Prostate gland (tissue), 2 donors: ENCODE data around the gene NIPAL3.

Experiments used
- POLR2A ChIP-seq: fragments of 450-650 bp; IDR thresholded peaks from one replicate; pipeline ENCODE4 v1.6.1; 2016; ENCODE audit warnings: antibody characterized with exemption, mild to moderate bottlenecking
- POLR2AphosphoS5 ChIP-seq: sonication (generic); formaldehyde crosslinking; IDR thresholded peaks from one replicate; pipeline ENCODE4 v1.6.1; 2017; ENCODE audit warnings: antibody characterized with exemption
- TF ChIP-seq, protein P1 (sequence below), 4 experiments: fragments of 200-600 bp in 2 of 4; fragments of 450-650 bp in 2 of 4; sonication (generic) in 2 of 4; IDR thresholded peaks; 1 replicate in 3 of 4; 2 replicates in 1 of 4; pipeline ENCODE4 v1.5.1; 2016 to 2019; ENCODE audit warnings: antibody characterized with exemption in 4 of 4, mild to moderate bottlenecking in 2 of 4, moderate library complexity in 2 of 4

DNA sequence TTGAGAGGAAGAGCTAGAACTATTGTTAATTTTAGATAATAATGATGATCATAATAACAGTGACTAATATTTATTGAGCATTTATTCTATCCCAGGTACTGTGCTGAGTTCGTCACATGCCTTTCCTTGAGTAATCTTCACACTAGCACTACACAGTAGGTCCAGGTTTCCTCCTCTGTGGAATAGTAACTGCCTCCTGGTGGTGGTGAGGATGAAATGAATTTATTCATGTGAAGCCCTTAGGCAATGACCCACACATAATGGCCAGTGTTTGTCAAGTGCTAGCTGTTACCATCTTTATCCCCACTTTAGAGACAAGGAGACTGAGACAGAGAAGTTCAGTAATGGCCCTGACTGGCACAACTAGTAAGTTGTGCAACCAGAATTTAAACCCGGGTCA is 5.9 kb downstream of the NIPAL3 start:
- no peak for TF ChIP-seq POLR2AphosphoS5
- TF ChIP-seq POLR2A, result no peak
- TF ChIP-seq, protein P1, sequence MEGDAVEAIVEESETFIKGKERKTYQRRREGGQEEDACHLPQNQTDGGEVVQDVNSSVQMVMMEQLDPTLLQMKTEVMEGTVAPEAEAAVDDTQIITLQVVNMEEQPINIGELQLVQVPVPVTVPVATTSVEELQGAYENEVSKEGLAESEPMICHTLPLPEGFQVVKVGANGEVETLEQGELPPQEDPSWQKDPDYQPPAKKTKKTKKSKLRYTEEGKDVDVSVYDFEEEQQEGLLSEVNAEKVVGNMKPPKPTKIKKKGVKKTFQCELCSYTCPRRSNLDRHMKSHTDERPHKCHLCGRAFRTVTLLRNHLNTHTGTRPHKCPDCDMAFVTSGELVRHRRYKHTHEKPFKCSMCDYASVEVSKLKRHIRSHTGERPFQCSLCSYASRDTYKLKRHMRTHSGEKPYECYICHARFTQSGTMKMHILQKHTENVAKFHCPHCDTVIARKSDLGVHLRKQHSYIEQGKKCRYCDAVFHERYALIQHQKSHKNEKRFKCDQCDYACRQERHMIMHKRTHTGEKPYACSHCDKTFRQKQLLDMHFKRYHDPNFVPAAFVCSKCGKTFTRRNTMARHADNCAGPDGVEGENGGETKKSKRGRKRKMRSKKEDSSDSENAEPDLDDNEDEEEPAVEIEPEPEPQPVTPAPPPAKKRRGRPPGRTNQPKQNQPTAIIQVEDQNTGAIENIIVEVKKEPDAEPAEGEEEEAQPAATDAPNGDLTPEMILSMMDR (IDR thresholded peaks at IDR 0.05), result no peak
